DLD1 (cell line): ENCODE results near the gene ATF6.
"Not testable (repeated sequence)": the region's sequence is repeated elsewhere in the genome, so short reads cannot be mapped to it uniquely, and the experiment has no call there.

ENCODE experiments used
- in situ Hi-C: cut with HindIII; loops from 2 replicates; pipeline ENCODE4 v1.10.0; 2017; ENCODE audit warnings: low sequenced_read_pairs

ATF6 gene

DNA sequence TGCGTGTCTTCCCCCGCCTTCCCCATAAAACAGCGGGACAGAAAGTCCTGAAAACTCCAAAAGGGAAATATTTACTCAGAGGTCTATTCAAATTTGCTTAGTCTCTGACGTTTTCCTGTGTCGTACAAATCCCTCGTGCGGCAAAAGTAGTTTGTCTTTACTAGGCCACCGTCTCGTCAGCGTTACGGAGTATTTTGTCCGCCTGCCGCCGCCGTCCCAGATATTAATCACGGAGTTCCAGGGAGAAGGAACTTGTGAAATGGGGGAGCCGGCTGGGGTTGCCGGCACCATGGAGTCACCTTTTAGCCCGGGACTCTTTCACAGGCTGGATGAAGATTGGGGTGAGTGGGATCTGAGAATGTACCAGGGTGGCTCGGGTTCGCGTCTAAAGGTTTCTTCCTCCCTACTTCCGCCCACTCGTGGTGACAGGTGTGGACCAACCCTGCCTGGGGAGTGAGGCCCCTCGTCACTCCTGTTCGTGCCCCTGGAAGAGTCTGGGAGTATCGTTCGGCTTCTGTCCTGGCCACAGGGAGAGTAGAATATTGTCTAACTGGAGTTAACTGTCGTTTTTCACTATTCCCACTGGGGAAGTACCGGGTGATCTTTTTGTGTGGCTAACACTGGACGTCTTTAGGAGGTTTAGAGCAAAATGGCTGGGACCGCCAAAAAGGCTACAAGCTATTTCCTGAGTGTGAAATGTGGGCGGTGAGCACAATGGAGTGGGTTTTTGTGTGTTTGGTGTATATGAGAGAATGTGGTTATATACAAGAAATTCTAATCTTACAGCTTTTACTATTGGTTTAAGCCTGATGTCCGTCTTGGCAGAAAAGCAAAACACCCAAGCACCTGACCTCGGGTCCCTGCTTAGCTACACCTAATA is at the start of gene ATF6:
Gene ATF6, plus strand, starts transcription at position 219 of the 880 bp plus-strand sequence. Its CDS starts 41 bp downstream, at position 260.
- in situ Hi-C loops, result no loop called here

DNA sequence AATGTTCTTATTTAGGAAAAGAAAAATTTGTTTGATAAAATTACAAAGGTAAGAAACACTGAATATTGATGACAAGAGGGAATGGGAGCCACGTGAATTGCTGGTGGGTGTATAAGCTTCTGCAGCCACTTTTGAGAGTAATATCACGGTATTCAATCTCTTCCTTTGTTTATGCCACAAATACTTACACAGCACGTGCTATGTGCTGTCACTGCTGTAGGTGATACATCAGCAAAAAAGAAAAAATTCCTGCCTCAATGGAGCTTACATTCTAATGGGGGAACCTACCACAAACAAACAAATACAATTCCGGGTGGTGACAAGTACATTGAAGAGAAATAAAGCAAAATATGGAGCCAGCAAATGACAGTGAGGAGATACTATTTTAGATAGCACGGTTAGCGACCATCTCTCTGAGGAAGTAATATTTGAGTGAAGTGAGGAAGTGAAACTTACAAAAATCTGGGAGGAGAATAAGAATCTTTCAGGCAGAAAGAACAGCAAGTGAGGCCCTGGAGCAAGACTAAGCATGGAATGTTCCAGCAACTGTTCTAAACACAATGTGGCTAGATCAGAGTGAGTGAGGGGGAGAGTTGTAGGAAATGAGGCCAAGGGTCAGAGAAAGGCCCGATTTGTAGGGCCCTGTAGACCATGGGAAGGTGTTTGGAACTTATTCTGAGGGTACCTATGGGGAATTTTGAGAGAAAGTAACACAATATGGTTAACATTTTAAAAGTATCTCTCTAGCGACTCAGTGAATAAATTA is 47.4 kb upstream of the ATF6 start:
- in situ Hi-C loops, result no loop called here

DNA sequence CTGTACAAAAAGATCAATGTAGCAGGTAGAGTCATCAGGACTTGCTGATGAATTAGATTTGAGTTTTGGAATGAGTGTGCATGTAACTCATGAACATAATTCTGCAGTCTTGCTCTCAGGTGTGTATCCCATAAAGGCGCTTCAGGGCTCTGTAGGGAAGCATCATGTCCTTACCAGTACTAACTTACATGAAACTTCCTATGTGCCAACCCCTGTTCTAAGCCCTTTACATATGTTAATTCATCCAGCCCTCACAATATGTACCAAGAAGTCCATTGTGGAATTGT is 46.9 kb upstream of the ATF6 start:
- in situ Hi-C loops, result no loop called here

- in situ Hi-C loops, result no loop called here
These were observed 45.7 kb upstream of the ATF6 start for GRCh38 chr1:161720422-161720821.

GRCh38 chr1:161720956-161721737 is 45.0 kb upstream of the ATF6 start, which contains the start of gene FCRLB:
Gene FCRLB, plus strand, starts transcription at chr1:161721544. Its CDS starts 1,129 bp downstream, at chr1:161722673.
- in situ Hi-C loops, result no loop called here

GRCh38 chr1:161721738-161722343 is 44.3 kb upstream of the ATF6 start:
- in situ Hi-C loops, result no loop called here

DNA sequence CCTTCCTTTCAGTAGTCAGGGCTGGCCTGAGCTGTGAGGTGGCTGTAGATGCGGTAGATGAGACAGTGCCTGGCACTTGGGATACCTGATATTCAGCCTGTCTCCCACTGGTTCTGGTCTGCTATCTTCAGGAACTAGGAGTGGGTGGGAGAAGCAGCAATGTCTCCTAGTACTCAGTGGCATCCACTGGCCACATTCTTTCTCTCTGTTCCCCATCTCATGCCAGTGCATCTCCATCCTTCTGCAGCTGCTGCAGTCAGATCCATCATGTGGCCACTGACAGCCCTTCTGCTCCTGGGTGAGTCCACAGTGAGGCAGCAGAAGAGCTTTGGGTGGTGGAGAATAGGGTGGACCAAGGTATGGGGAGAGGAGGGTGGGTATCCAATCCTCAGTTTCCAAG is 43.7 kb upstream of the ATF6 start:
- in situ Hi-C loops, result no loop called here

DNA sequence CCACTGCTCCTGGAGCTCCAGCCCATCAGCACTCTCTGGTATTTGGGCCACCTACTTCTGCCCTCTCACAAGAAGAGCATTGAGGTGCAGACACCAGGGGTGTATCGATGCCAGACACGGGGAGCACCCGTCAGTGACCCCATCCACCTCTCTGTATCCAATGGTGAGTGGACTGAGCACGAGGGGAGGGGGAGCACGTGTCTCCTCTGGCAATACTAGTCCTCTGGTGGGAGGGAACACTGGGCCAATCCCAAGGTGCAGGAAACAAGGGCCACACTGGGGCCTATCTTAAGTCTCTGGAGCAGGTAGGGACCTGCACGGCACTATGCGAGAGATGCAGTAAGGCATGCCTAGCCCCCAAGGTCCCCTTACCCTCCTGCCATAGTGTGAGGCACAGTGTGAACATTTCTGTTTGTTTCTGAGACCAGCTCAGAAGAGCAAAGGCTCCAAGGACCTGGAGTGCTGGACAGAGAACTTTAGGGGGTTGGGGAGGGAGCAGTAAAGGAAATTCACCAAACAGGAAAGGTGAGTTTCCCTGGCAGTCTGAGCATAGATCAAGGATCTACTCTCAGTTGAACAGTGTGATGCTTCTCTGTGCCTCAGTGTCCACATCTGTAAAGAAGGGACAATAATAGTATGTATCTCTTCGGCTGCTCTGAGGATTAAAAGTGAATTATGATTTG is 42.5 kb upstream of the ATF6 start:
- in situ Hi-C loops, result no loop called here

DNA sequence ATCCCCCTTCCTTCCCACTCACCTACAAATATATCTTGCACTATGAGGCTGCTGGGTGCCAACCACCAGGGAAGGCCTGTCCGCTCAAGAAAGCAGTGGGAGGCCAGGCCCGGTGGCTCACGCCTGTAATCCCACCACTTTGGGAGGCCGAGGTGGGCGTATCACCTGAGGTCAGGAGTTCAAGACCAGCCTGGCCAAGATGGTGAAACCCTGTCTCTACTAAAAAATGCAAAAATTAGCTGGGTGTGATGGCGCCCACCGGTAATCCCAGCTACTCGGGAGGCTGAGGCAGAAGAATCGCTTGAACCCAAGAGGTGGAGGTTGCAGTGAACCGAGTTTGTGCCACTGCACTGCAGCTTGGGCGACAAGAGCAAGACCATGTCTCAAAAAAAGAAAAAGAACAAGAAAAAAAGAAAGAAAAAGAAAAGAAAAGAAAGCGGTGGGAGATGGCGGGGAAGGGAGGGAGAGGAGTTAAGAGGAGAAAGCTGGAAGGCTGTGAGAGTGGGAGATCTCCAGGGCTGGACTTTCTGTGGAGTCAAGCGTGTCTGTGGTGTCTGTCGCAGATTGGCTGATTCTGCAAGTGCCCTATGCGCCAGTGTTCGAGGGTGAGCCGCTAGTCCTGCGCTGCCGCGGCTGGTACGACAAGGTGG is 40.7 kb upstream of the ATF6 start:
- in situ Hi-C loops, result not testable (repeated sequence)

DNA sequence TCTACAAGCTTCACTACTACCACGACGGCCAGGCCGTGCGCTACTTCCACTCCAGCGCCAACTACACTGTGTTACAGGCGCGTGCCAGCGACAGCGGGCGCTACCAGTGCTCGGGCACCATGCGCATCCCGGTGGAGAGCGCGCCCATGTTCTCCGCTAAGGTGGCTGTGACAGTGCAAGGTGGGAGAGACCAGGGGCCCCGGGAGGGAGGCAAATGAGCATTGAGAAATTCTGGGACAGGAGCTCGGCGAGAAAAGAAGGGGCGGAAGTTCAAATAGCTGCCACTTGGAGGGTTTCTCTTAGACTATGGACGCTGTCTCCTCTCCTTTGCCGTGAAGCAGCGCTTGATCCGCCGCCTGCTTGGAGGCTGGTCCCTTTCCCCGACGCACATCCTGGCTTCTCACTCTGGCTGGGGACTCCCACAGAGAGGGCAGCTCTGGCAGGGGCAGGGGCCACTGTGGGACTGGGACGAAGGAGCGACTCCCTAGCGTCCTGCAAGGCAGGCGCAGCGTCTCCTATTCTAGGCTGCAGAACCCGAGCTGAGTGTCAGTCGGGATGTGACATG is 40.1 kb upstream of the ATF6 start:
- in situ Hi-C loops, result no loop called here

DNA sequence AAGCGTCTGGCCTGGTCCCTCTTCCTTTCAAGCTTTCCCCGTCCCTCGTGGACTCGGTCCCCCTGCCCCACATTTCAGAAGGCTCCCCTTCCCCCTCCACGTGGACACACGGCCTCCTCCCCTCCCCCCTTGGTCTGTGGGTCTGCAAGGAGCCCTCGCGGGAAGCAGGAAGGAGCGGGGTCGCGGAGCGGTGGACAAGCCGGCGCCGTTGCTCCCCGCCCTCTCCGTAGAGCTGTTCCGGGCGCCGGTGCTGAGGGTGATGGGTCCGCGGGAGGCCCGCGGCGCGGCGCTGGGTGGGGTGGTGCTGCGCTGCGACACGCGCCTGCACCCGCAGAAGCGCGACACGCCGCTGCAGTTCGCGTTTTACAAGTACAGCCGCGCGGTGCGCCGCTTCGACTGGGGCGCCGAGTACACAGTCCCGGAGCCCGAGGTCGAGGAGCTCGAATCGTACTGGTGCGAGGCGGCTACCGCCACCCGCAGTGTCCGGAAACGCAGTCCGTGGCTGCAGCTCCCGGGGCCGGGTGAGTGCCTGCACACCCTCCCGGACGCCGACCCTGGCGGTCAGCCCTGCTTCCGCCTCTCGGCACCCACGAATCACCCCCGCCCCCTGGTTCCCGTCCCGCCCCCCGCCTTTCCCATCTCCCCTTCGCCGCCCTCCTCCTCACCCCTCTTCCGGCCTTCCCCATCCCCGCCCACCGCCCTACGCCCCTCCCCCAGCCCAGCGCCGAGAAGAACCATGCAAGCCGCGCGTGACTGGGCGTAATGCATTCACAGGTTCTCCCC is 39.5 kb upstream of the ATF6 start:
- in situ Hi-C loops, result no loop called here

GRCh38 chr1:161727256-161727924 is 38.7 kb upstream of the ATF6 start:
- in situ Hi-C loops, result no loop called here

GRCh38 chr1:161728376-161729226 is 37.5 kb upstream of the ATF6 start:
- in situ Hi-C loops, result no loop called here

DNA sequence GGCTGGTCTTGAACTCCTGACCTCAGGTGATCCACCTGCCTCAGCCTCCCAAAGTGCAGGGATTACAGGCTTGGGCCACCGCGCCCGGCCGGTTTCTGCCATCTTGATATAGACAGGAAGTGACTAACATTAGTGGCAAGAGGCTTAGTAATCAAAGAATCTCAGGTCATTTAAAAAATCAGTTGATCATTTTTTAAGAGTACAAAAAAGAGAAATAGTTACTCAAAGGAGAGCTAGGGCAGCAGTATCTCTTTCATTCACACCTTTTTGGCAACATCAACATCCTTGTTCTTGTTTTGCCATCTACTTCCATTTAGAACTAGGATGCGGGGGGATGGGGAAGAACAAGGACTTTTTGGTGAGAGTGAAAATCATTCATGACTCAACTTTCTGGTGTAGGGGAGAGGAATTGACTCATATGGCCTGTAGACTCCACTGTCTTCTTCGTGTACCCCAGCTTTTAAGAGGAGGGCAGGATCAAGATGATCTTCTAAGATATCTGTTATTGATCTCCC is 36.0 kb upstream of the ATF6 start:
- in situ Hi-C loops, result no loop called here

- in situ Hi-C loops, result no loop called here
These were observed 34.9 kb upstream of the ATF6 start for GRCh38 chr1:161731241-161731640.

DNA sequence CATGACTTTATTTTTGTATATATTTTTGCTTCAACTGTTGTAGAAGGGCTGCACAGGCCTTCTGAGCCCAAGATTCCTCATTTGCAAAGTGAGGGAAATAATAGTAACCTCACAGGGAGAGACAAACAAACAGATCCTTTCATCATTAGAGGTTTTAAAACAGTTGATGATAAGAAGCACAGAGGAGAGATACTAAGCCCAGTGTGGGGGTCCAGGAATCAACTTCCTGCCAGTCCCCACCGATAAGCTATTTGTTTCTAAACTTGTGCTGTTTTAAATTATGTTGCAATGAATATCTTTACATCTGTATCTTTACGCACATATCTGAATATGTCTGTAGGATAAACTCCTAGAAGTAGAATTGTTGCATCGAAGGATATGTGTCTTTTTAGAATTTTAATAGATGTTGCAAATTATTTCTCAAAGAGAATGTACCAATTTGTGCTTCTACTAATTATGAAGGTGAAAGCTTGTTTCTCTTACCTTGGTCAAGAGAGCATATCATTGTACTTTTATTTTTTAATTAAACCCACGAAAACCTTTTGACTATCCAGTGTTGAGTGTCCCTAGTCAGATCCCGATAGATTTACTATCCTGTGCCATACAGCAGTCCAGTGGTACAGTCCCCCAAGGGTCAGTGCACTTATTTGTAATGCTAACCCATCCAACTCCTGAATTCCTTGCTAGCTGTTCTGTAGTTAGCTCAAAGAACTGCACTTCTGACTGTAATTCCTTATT is 34.0 kb upstream of the ATF6 start:
- in situ Hi-C loops, result no loop called here
